K562 (cell line): ENCODE data around the gene TXNRD1. TPM values are rescaled to one million over a fixed set of nuclear protein-coding genes. Genes with fewer than 3 reads are reported as not detected.

ENCODE experiments used
- ATAC-seq: fragments of 200-7000 bp; cut with Tn5 transposase; 3 replicates; pipeline ENCODE4 v1.9.1; 2020; ENCODE audit warnings: moderate library complexity
- Bru-seq: library from RNA; stranded (reverse); fragments of 400-500 nt; gene quantifications from one replicate; lab custom pipeline; 2021; lab: Mats Ljungman, UMichigan
- BruChase-seq, 2 experiments: library from RNA; stranded (reverse); fragments of 400-500 nt; gene quantifications; one replicate each; lab custom pipeline; 2021; lab: Mats Ljungman, UMichigan
- BruUV-seq: library from RNA; stranded (reverse); fragments of 400-500 nt; replicated peaks from 2 replicates; lab custom pipeline; 2021; lab: Mats Ljungman, UMichigan
- CTCF ChIA-PET: fragments of 300-600 bp; formaldehyde crosslinking; extraction: SDS; loops from one replicate; lab custom pipeline; 2021; ENCODE audit warnings: low intra/inter-chr PET ratio; lab: Yijun Ruan, JAX
- POLR2A ChIA-PET: fragments of 300-600, 350-650 bp; sonication (Branson Sonifier 250); formaldehyde crosslinking; extraction: SDS; loops from one replicate; lab custom pipeline; 2021; ENCODE audit warnings: antibody characterized with exemption, inconsistent platforms; lab: Yijun Ruan, JAX
- DNase-seq, 4 experiments: peaks; one replicate each; pipeline versions ENCODE4 v3.0.0 to v3.0.0-alpha.2; 2011 to 2018; ENCODE audit warnings: low spot score in 3 of 4, mixed read lengths in 3 of 4; ENCODE audit errors: extremely low read depth in 1 of 4
- FAIRE-seq: peaks from 2 replicates; lab custom pipeline; 2011; peaks lifted over from hg19 to GRCh38; lab: Jason Lieb, UNC
- H2AFZ ChIP-seq: 2 replicates; pipeline ENCODE4 v1.6.0; 2011; ENCODE audit warnings: low read depth, low read length, control low read depth, inconsistent platforms
- H3K27ac ChIP-seq: fragments of 200-600 bp; 3 replicates; pipeline ENCODE4 v1.8.0; 2011; ENCODE audit warnings: low read depth, mild to moderate bottlenecking, control low read depth, inconsistent platforms, low read length, moderate library complexity, mixed read lengths; ENCODE audit errors: extremely low read depth
- H3K27me3 ChIP-seq, 2 experiments: fragments of 300-600 bp in 1 of 2; 2 replicates in 1 of 2; 3 replicates in 1 of 2; pipeline versions ENCODE4 v1.6.0 to v1.8.0; 2011; ENCODE audit warnings: inconsistent platforms in 2 of 2, low read length in 2 of 2, mild to moderate bottlenecking in 1 of 2, mixed read lengths in 1 of 2, moderate library complexity in 1 of 2; ENCODE audit not compliant: control insufficient read depth in 2 of 2, insufficient read depth in 2 of 2
- H3K36me3 ChIP-seq: fragments of 300-600 bp; 3 replicates; pipeline ENCODE4 v1.8.0; 2011; ENCODE audit warnings: mild to moderate bottlenecking, low read length, inconsistent platforms; ENCODE audit not compliant: control insufficient read depth, insufficient read depth
- H3K4me1 ChIP-seq, 2 experiments: fragments of 200-600 bp in 1 of 2; replicated peaks in 1 of 2; 2 replicates in 1 of 2; 3 replicates in 1 of 2; pipeline versions ENCODE4 v1.5.1 to v1.8.0; 2011; ENCODE audit warnings: inconsistent platforms in 2 of 2, low read length in 2 of 2, mild to moderate bottlenecking in 1 of 2, mixed read lengths in 1 of 2, moderate library complexity in 1 of 2; ENCODE audit not compliant: control insufficient read depth in 2 of 2, insufficient read depth in 2 of 2
- H3K4me2 ChIP-seq: 2 replicates; pipeline ENCODE4 v1.6.1; 2011; ENCODE audit warnings: low read length, control low read depth, inconsistent platforms, mixed read lengths; ENCODE audit not compliant: insufficient read depth
- H3K4me3 ChIP-seq: fragments of 200-600 bp; sonication (generic), shearing (Covaris generic); 2 replicates; pipeline ENCODE4 v1.5.1; 2016; ENCODE audit warnings: control low read depth, inconsistent platforms
- H3K79me2 ChIP-seq: fragments of 200-600 bp; 3 replicates; pipeline ENCODE4 v1.8.0; 2011; ENCODE audit warnings: low read length, inconsistent platforms; ENCODE audit not compliant: control insufficient read depth, insufficient read depth
- H3K9ac ChIP-seq, 2 experiments: 2 replicates each; pipeline versions ENCODE4 v1.6.0 to v1.6.1; 2011; ENCODE audit warnings: low read depth in 2 of 2, low read length in 2 of 2, control low read depth in 1 of 2, inconsistent platforms in 1 of 2, mild to moderate bottlenecking in 1 of 2, mixed read lengths in 1 of 2; ENCODE audit not compliant: insufficient read depth in 1 of 2
- H3K9me1 ChIP-seq: one replicate; pipeline ENCODE4 v1.6.0; 2011; ENCODE audit warnings: inconsistent platforms, mild to moderate bottlenecking, low read length, moderate library complexity; ENCODE audit not compliant: control insufficient read depth, insufficient read depth
- H3K9me3 ChIP-seq: replicated peaks from 2 replicates; pipeline ENCODE4 v1.5.1; 2011; ENCODE audit warnings: low read depth, low read length, inconsistent platforms; ENCODE audit not compliant: control insufficient read depth, insufficient read depth
- H4K20me1 ChIP-seq: replicated peaks from 2 replicates; pipeline ENCODE4 v1.6.1; 2011; ENCODE audit warnings: low read length, inconsistent platforms, mixed read lengths; ENCODE audit not compliant: control insufficient read depth, insufficient read depth
- ARID1B ChIP-seq: fragments of 450-650 bp; IDR thresholded peaks from 2 replicates; pipeline ENCODE4 v1.6.1; 2016; ENCODE audit warnings: antibody characterized with exemption, mild to moderate bottlenecking, inconsistent platforms
- FIP1L1 ChIP-seq: fragments of 200-400 bp; formaldehyde crosslinking; IDR thresholded peaks from 2 replicates; pipeline ENCODE4 v1.6.1; 2018; ENCODE audit warnings: mild to moderate bottlenecking, low read depth, low read length; ENCODE audit not compliant: poor library complexity, severe bottlenecking
- FOXM1 ChIP-seq, 2 experiments: fragments of 450-650 bp in 1 of 2; sonication (generic) in 1 of 2; formaldehyde crosslinking in 1 of 2; IDR thresholded peaks; 2 replicates each; pipeline versions ENCODE4 v1.6.1 to v1.9.0; 2017 to 2022; ENCODE audit warnings: low read depth in 2 of 2, mild to moderate bottlenecking in 2 of 2, missing genetic modification reagents in 1 of 2, moderate library complexity in 1 of 2
- LCOR ChIP-seq: sonication (generic); formaldehyde crosslinking; IDR thresholded peaks from 2 replicates; pipeline ENCODE4 v1.8.0; 2022; ENCODE audit warnings: mild to moderate bottlenecking, missing genetic modification reagents
- MTA2 ChIP-seq: fragments of 450-650 bp; IDR thresholded peaks from 2 replicates; pipeline ENCODE4 v1.6.1; 2016; ENCODE audit warnings: low read depth
- MTA3 ChIP-seq: fragments of 450-650 bp; formaldehyde crosslinking; IDR thresholded peaks from 2 replicates; pipeline ENCODE4 v1.6.1; 2017; ENCODE audit warnings: mild to moderate bottlenecking, borderline replicate concordance
- SAFB2 ChIP-seq: fragments of 200-400 bp; formaldehyde crosslinking; IDR thresholded peaks from 2 replicates; pipeline ENCODE4 v1.6.1; 2018; ENCODE audit warnings: borderline replicate concordance, low read length, low read depth, moderate library complexity; ENCODE audit not compliant: severe bottlenecking
- ZFP30 ChIP-seq: fragments of 250-450 bp; sonication (Bioruptor Pico); IDR thresholded peaks from 2 replicates; pipeline ENCODE4 v1.8.0; 2022; ENCODE audit warnings: moderate library complexity, mild to moderate bottlenecking, inconsistent platforms, borderline replicate concordance
- ZNF282 ChIP-seq: sonication (generic); formaldehyde crosslinking; IDR thresholded peaks from 2 replicates; pipeline ENCODE4 v1.8.1; 2023; ENCODE audit warnings: missing genetic modification reagents
- ZNF57 ChIP-seq: fragments of 450-650 bp; formaldehyde crosslinking; IDR thresholded peaks from 2 replicates; pipeline ENCODE4 v1.4.0; 2020; ENCODE audit warnings: mild to moderate bottlenecking, moderate library complexity
- WGBS: fragments of 100-300 bp; shearing (Covaris generic); methylation state at CpG from one replicate; pipeline ENCODE4 v1.1.6; 2016; ENCODE audit warnings: low coverage, mixed read lengths; ENCODE audit not compliant: insufficient coverage; ENCODE audit errors: missing lambda C conversion rate; 5-methylcytosine and 5-hydroxymethylcytosine counted together
- in situ Hi-C: fragments of 300-500 bp; cut with MboI; formaldehyde crosslinking; loops from 4 replicates; pipeline ENCODE4 v1.15.0; 2018; ENCODE audit warnings: inconsistent platforms, mixed read lengths
- intact Hi-C: fragments of 100-400 bp; cut with micrococcal nuclease; formaldehyde crosslinking; loops from 2 replicates; pipeline ENCODE4 v1.14.2; 2022
- long read RNA-seq, 3 experiments: library from polyadenylated mRNA in 2 of 3; library from RNA in 1 of 3; unstranded in 2 of 3; stranded (forward) in 1 of 3; transcript quantifications; one replicate each; pipeline ENCODE4 v2.0.0, GENCODE V29; 2019 to 2022
- polyA minus RNA-seq, 3 experiments: library from RNA; depleted of rRNA, polyadenylated mRNA; stranded (reverse); fragments of >200 nt; gene quantifications; 2 replicates each; pipeline ENCODE4 v1.2.3, GENCODE V29; 2011
- polyA plus RNA-seq, 8 experiments: library from polyadenylated mRNA; depleted of rRNA in 4 of 8; stranded (reverse) in 5 of 8; unstranded in 3 of 8; fragments of >200 nt; fragmentation: Nextera tagmentation in 2 of 8; fragmentation: Illumina TruSeq in 1 of 8; extraction: Ambion mirVana in 2 of 8; extraction: Trizol in 1 of 8; gene quantifications; 2 replicates each; pipeline versions ENCODE4 v1.2.1 to v1.2.3, GENCODE V29; 2011 to 2014; ENCODE audit warnings: inconsistent platforms in 1 of 8, missing spikeins in 1 of 8
- total RNA-seq, 7 experiments: library from RNA; depleted of rRNA in 6 of 7; stranded (reverse); fragments of >200 nt in 6 of 7; fragmentation: Illumina TruSeq in 2 of 7; extraction: Trizol in 2 of 7; gene quantifications; 2 replicates each; pipeline versions ENCODE4 v1.2.1 to v1.2.3, GENCODE V29; 2011 to 2021; ENCODE audit warnings: low replicate concordance in 1 of 7
- TF ChIP-seq, protein P1 (sequence below): fragments of 250-450 bp; sonication (Bioruptor Pico); IDR thresholded peaks from 2 replicates; pipeline ENCODE4 v1.4.0; 2020; ENCODE audit warnings: borderline replicate concordance

Gene TXNRD1
- total RNA-seq (2011; cell fraction: chromatin; rRNA removed; ENCODE audit: low replicate concordance), result 177 and 209 TPM in 2 replicates
- total RNA-seq (2011; cell fraction: nucleolus; rRNA removed), result 116 and 137 TPM in 2 replicates
- total RNA-seq (2011; cell fraction: nucleoplasm; rRNA removed), result 187 and 210 TPM in 2 replicates
- total RNA-seq (2014; rRNA removed) (126 TPM in 2 replicates), total RNA-seq (2014; rRNA removed; fragmentation: Illumina TruSeq; extraction: Trizol) (168 and 187 TPM in 2 replicates), total RNA-seq (2015; rRNA removed; fragmentation: Illumina TruSeq; extraction: Trizol) (135 and 146 TPM in 2 replicates), total RNA-seq (2021) (152 and 169 TPM in 2 replicates), polyA plus RNA-seq (2011; rRNA removed) (160 and 186 TPM in 2 replicates), polyA plus RNA-seq (2014; fragmentation: Illumina TruSeq; extraction: Trizol) (132 and 136 TPM in 2 replicates), polyA plus RNA-seq (2014; fragmentation: Nextera tagmentation; extraction: Ambion mirVana) (100 to 1,000 TPM; 114 to 189 TPM), polyA plus RNA-seq (2014; rRNA removed) (107 and 108 TPM in 2 replicates), polyA minus RNA-seq (2011; rRNA and poly(A)+ RNA removed) (298 and 304 TPM in 2 replicates), Bru-seq, nascent RNA (percentile 88 among the genes with signal in this experiment), BruChase-seq, experiment 1, labeled RNA remaining after a 2-hour chase (percentile 89 among the genes with signal in this experiment), BruChase-seq, experiment 2, labeled RNA remaining after a 6-hour chase (percentile 88 among the genes with signal in this experiment)
- 121 and 153 TPM in 2 replicates for polyA plus RNA-seq (2011; cell fraction: cytosol; rRNA removed)
- polyA plus RNA-seq (2011; cell fraction: nucleus; rRNA removed), result 69.7 and 82.5 TPM in 2 replicates
- polyA plus RNA-seq (2012), result 74.3 and 119 TPM in 2 replicates
- polyA minus RNA-seq (2011; cell fraction: cytosol; rRNA and poly(A)+ RNA removed), result 50.1 and 73.6 TPM in 2 replicates
- polyA minus RNA-seq (2011; cell fraction: nucleus; rRNA and poly(A)+ RNA removed), result 54.1 and 73.4 TPM in 2 replicates
- long read RNA-seq, experiment 1, transcript TXNRD1-214 (15 exons, 3,974 nt), result minor isoform, 37 of 579 reads
- long read RNA-seq, experiment 1, transcript TXNRD1-205 (15 exons, 3,930 nt), result major isoform, 198 of 579 reads
- long read RNA-seq, experiment 1, partial matches to known transcripts, result 200 of 579 reads
- long read RNA-seq, experiment 1, other reads (novel, unspliced or antisense), result 141 of 579 reads
- long read RNA-seq, experiment 2, transcript TXNRD1-205 (15 exons, 3,930 nt), result major isoform, 17 of 132 reads
- long read RNA-seq, experiment 2, partial matches to known transcripts, result 7 of 132 reads
- long read RNA-seq, experiment 2, other reads (novel, unspliced or antisense), result 107 of 132 reads
- long read RNA-seq, experiment 3, transcript TXNRD1-205 (15 exons, 3,930 nt), result major isoform, 26 of 90 reads
- long read RNA-seq, experiment 3, partial matches to known transcripts, result 37 of 90 reads
- long read RNA-seq, experiment 3, other reads (novel, unspliced or antisense), result 24 of 90 reads

- Histone ChIP-seq H3K9me1 (no peaks in the 10 kb centered on the region), H3K27me3 (no peaks in the 10 kb centered on the region; a peak in 1 of 5 replicates), H3K4me3 (peak within 1 kb of the TSS; percentile 20), H3K9me3 (no peaks in the 10 kb centered on the region), H3K79me2 (no peaks in the 10 kb centered on the region), H3K4me1 (peaks cover 11% of the 10 kb centered on the region in 2 experiments; a peak in 4 of 5 replicates), H3K4me2 (peak within 1 kb of the TSS; percentile 48), H2AFZ (peak within 1 kb of the TSS; percentile 92), H3K9ac (peak within 1 kb of the TSS; percentile 48 to 95; a peak in 3 of 4 replicates), H3K36me3 (no peaks in the 10 kb centered on the region), H4K20me1 (no peaks in the 10 kb centered on the region), H3K27ac (peak within 1 kb of the TSS; percentile 13; the same call in 1 of the 3 replicates)
- FAIRE-seq, result peak; percentile 80
- DNase-seq, result peak; percentile 84 to 90 (median 86)
- BruUV-seq, result no TSS peak
- ChIA-PET CTCF (interaction anchor here (0.8 to 1.7 kb wide), 4 partner anchors 16 to 453 kb away, joined by 3 to 14 read pairs (median 3); no protein-coding TSS in a partner anchor), POLR2A (interaction anchor here (0.6 to 9.2 kb wide), 3 partner anchors 60 to 229 kb away, joined by 4 to 67 read pairs (median 4); no protein-coding TSS in a partner anchor)
- ATAC-seq, result peak; percentile 99
- 31% methylated on average over 65 of the region's 71 CpGs for WGBS
- intact Hi-C loops, result loop anchor here (1.0 to 5.0 kb wide), 3 partner anchors 37 to 143 kb away; no protein-coding TSS in a partner anchor
- in situ Hi-C loops, result loop anchor here (10.0 to 25.0 kb wide), 3 partner anchors 79 to 1172 kb away; no protein-coding TSS in a partner anchor
- TF ChIP-seq FOXM1 (IDR thresholded peaks at IDR 0.05; ENCODE audit: low read depth) (no peak), FOXM1 (CRISPR knock-in tag; IDR thresholded peaks at IDR 0.05; ENCODE audit: low read depth) (no peak), ZFP30 (CRISPR knock-in tag) (no peak), ARID1B (peak; percentile 10; the same call in 1 of the 2 replicates), MTA3 (no peak), SAFB2 (no peak), ZNF57 (no peak), ZNF282 (no peak), MTA2 (no peak), FIP1L1 (peak; percentile 17), LCOR (no peak)
- TF ChIP-seq, protein P1, sequence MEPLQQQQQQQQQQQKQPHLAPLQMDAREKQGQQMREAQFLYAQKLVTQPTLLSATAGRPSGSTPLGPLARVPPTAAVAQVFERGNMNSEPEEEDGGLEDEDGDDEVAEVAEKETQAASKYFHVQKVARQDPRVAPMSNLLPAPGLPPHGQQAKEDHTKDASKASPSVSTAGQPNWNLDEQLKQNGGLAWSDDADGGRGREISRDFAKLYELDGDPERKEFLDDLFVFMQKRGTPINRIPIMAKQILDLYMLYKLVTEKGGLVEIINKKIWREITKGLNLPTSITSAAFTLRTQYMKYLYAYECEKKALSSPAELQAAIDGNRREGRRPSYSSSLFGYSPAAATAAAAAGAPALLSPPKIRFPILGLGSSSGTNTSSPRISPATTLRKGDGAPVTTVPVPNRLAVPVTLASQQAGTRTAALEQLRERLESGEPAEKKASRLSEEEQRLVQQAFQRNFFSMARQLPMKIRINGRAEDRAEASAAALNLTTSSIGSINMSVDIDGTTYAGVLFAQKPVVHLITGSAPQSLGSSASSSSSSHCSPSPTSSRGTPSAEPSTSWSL, result no peak
Observed at GRCh38 chr12:104215638-104216297, at the start of gene TXNRD1. TSS of gene TXNRD1 (plus strand) at chr12:104215779. CDS start at chr12:104215803, 24 bp downstream.
